Body of pancreas (tissue), 4 donors: ENCODE measurements around the gene EVA1C. TPM values are rescaled to one million over a fixed set of nuclear protein-coding genes. Genes with fewer than 3 reads are reported as not detected.

ENCODE experiments used
- ATAC-seq: fragments of 150-250 bp; one replicate; pipeline ENCODE4 v1.9.1; 2016
- DNase-seq, 4 donors: peaks; one replicate each; pipeline ENCODE4 v3.0.0-alpha.2; 2019
- H3K27ac ChIP-seq, 4 donors: fragments of 200-600 bp; sonication (generic); 1 replicate in 3 of 4; 2 replicates in 1 of 4; pipeline versions ENCODE4 v1.5.1 to v1.6.1; 2016 to 2019; ENCODE audit warnings: mild to moderate bottlenecking in 1 of 4, mixed read lengths in 1 of 4, moderate library complexity in 1 of 4
- H3K27me3 ChIP-seq, 2 donors: fragments of 200-600 bp; sonication (generic); one replicate each; pipeline ENCODE4 v1.6.0; 2016; ENCODE audit warnings: mild to moderate bottlenecking in 1 of 2
- H3K36me3 ChIP-seq, 2 donors: fragments of 200-600 bp; sonication (generic); replicated peaks in 1 of 2; 2 replicates each; pipeline ENCODE4 v1.5.1; 2016; ENCODE audit warnings: low read depth in 2 of 2; ENCODE audit not compliant: insufficient read depth in 1 of 2
- H3K4me1 ChIP-seq: fragments of 200-600 bp; sonication (generic); one replicate; pipeline ENCODE4 v1.6.0; 2016
- H3K4me3 ChIP-seq, 2 donors: fragments of 200-600 bp; sonication (generic); 1 replicate in 1 of 2; 2 replicates in 1 of 2; pipeline ENCODE4 v1.5.1; 2016 to 2019
- H3K9me3 ChIP-seq, 3 donors: fragments of 200-600 bp; sonication (generic); 1 replicate in 2 of 3; 2 replicates in 1 of 3; pipeline ENCODE4 v1.5.1; 2016
- CTCF ChIP-seq, 7 experiments: fragments of 450-650 bp in 4 of 7; fragments of 200-600 bp in 3 of 7; sonication (generic) in 3 of 7; IDR thresholded peaks; one replicate each; pipeline ENCODE4 v1.5.1; 2016 to 2019; ENCODE audit warnings: antibody characterized with exemption in 7 of 7
- POLR2A ChIP-seq, 3 donors: fragments of 450-650 bp; IDR thresholded peaks; one replicate each; pipeline ENCODE4 v1.6.1; 2016; ENCODE audit warnings: antibody characterized with exemption in 3 of 3, mild to moderate bottlenecking in 2 of 3
- WGBS, 2 donors: methylation state at CpG; one replicate each; pipeline ENCODE4 v1.1.5; 2017; 5-methylcytosine and 5-hydroxymethylcytosine counted together
- intact Hi-C: fragments of 100-400 bp; cut with DNase I; formaldehyde crosslinking; loops from one replicate; pipeline ENCODE4 v1.15.1; 2023
- total RNA-seq, 2 donors: library from RNA; depleted of rRNA; stranded (reverse); fragments of >200 nt; gene quantifications; one replicate each; pipeline ENCODE4 v1.1.0, GENCODE V29; 2016

Gene EVA1C
- total RNA-seq, 2 donors from 2014 or later = 16.5 to 24.4 TPM

- no peak for ATAC-seq
- no peak for DNase-seq
- WGBS, 2 donors = 83 to 87% methylated on average over 5 of the region's 5 CpGs
- Histone ChIP-seq H3K36me3 (no peaks in the 10 kb centered on the region), H3K27ac (no peak overlapping the region), H3K4me3 (no peak overlapping the region), H3K27me3 (no peaks in the 10 kb centered on the region), H3K9me3 (no peaks in the 10 kb centered on the region), H3K4me1 (peaks cover 3% of the 10 kb centered on the region)
- TF ChIP-seq CTCF (IDR thresholded peaks at IDR 0.05) (no peak), POLR2A (IDR thresholded peaks at IDR 0.05) (no peak)
- intact Hi-C loops = no loop called here
Measured at GRCh38 chr21:32424674-32425073, 12.2 kb downstream of the EVA1C start.

- H3K9me3 ChIP-seq = no peaks in the 10 kb centered on the region
- TF ChIP-seq POLR2A (IDR thresholded peaks at IDR 0.05) = no peak
- no peak for TF ChIP-seq CTCF (IDR thresholded peaks at IDR 0.05)
- intact Hi-C loops = no loop called here
- no peak overlapping the region for H3K4me3 ChIP-seq
- DNase-seq (no peak), ATAC-seq (no peak)
- H3K27me3 ChIP-seq = no peaks in the 10 kb centered on the region
- H3K4me1 ChIP-seq = peaks cover 3% of the 10 kb centered on the region
- no peaks in the 10 kb centered on the region for H3K36me3 ChIP-seq
- no peak overlapping the region for H3K27ac ChIP-seq
- WGBS, 2 donors = 93 to 94% methylated on average over 4 of the region's 4 CpGs
Measured at GRCh38 chr21:32425628-32426027, 13.1 kb downstream of the EVA1C start.

GRCh38 chr21:32426066-32426465, 13.6 kb downstream of the EVA1C start:
- DNase-seq = no peak
- Histone ChIP-seq H3K27ac (no peak overlapping the region), H3K4me3 (no peak overlapping the region), H3K4me1 (peaks cover 3% of the 10 kb centered on the region), H3K27me3 (no peaks in the 10 kb centered on the region), H3K9me3 (no peaks in the 10 kb centered on the region), H3K36me3 (no peaks in the 10 kb centered on the region)
- no peak for TF ChIP-seq POLR2A (IDR thresholded peaks at IDR 0.05)
- TF ChIP-seq CTCF (IDR thresholded peaks at IDR 0.05) = no peak
- intact Hi-C loops = no loop called here
- 75 to 76% methylated on average over 5 of the region's 5 CpGs for WGBS, 2 donors
- ATAC-seq = no peak

GRCh38 chr21:32426592-32427051, 14.1 kb downstream of the EVA1C start:
- no peak for DNase-seq
- H3K27me3 ChIP-seq = no peaks in the 10 kb centered on the region
- peaks cover 3% of the 10 kb centered on the region for H3K4me1 ChIP-seq
- no peak overlapping the region for H3K4me3 ChIP-seq
- peak overlapping the region in 2 of 4 donors; percentile 42 to 50 for H3K27ac ChIP-seq
- intact Hi-C loops = no loop called here
- no peaks in the 10 kb centered on the region for H3K9me3 ChIP-seq
- no peaks in the 10 kb centered on the region for H3K36me3 ChIP-seq
- 70 to 72% methylated on average over 6 of the region's 6 CpGs for WGBS, 2 donors
- no peak for TF ChIP-seq POLR2A (IDR thresholded peaks at IDR 0.05)
- TF ChIP-seq CTCF (IDR thresholded peaks at IDR 0.05) = no peak
- no peak for ATAC-seq

- ATAC-seq (no peak), DNase-seq (no peak)
- TF ChIP-seq CTCF (IDR thresholded peaks at IDR 0.05) (no peak), POLR2A (IDR thresholded peaks at IDR 0.05) (no peak)
- intact Hi-C loops = no loop called here
- Histone ChIP-seq H3K36me3 (no peaks in the 10 kb centered on the region), H3K4me1 (peaks cover 9% of the 10 kb centered on the region), H3K27me3 (no peaks in the 10 kb centered on the region), H3K9me3 (no peaks in the 10 kb centered on the region), H3K4me3 (no peak overlapping the region), H3K27ac (peak overlapping the region in 2 of 4 donors; percentile 5 to 44)
- 54 to 60% methylated on average over 10 of the region's 10 CpGs for WGBS, 2 donors
Measured at GRCh38 chr21:32427958-32428623, 15.6 kb downstream of the EVA1C start.
